IMR-90 (cell line): ENCODE data around the gene FOSL1. TPM values are rescaled to one million over a fixed set of nuclear protein-coding genes. Genes with fewer than 3 reads are reported as not detected.

Source experiments
- ATAC-seq: fragments of 200-7000 bp; cut with Tn5 transposase; 2 replicates; pipeline ENCODE4 v1.9.1; 2020; ENCODE audit warnings: low read depth, mild to moderate bottlenecking, moderate library complexity
- BruUV-seq: library from RNA; stranded (reverse); fragments of 400-500 nt; replicated peaks from 2 replicates; lab custom pipeline; 2021; lab: Mats Ljungman, UMichigan
- CTCF ChIA-PET: fragments of 300-600 bp; formaldehyde crosslinking; extraction: SDS; loops from one replicate; lab custom pipeline; 2021; ENCODE audit warnings: antibody characterized with exemption; lab: Yijun Ruan, JAX
- POLR2A ChIA-PET: fragments of 300-600 bp; sonication (Branson Sonifier 250); formaldehyde crosslinking; loops from one replicate; lab custom pipeline; 2022; ENCODE audit warnings: antibody characterized with exemption; ENCODE audit not compliant: unreplicated experiment; lab: Charles Lee
- DNase-seq: peaks from one replicate; pipeline ENCODE4 v3.0.0; 2013
- H2AFZ ChIP-seq: replicated peaks from 2 replicates; pipeline ENCODE3; 2013; ENCODE audit warnings: low read length, mild to moderate bottlenecking; ENCODE audit not compliant: poor library complexity
- H2AK5ac ChIP-seq: 2 replicates; pipeline ENCODE4 v1.6.1; 2013; ENCODE audit warnings: low read depth, low read length, inconsistent platforms
- H2AK9ac ChIP-seq: replicated peaks from 2 replicates; pipeline ENCODE3; 2013; ENCODE audit warnings: mild to moderate bottlenecking, low read depth, low read length, moderate library complexity; ENCODE audit not compliant: poor library complexity
- H2BK120ac ChIP-seq: 2 replicates; pipeline ENCODE4 v1.6.1; 2013; ENCODE audit warnings: low read depth, low read length, inconsistent platforms
- H2BK15ac ChIP-seq: 3 replicates; pipeline ENCODE4 v1.6.1; 2013; ENCODE audit warnings: low read depth, low read length, inconsistent platforms
- H2BK20ac ChIP-seq: 2 replicates; pipeline ENCODE4 v1.6.1; 2013; ENCODE audit warnings: low read depth, mild to moderate bottlenecking, inconsistent platforms, low read length, moderate library complexity
- H2BK5ac ChIP-seq: 2 replicates; pipeline ENCODE4 v1.6.1; 2013; ENCODE audit warnings: mild to moderate bottlenecking, low read depth, low read length, inconsistent platforms; ENCODE audit not compliant: poor library complexity, severe bottlenecking
- H3K14ac ChIP-seq: replicated peaks from 2 replicates; pipeline ENCODE4 v1.6.1; 2013; ENCODE audit warnings: low read depth, low read length, inconsistent platforms
- H3K18ac ChIP-seq: 2 replicates; pipeline ENCODE4 v1.6.1; 2013; ENCODE audit warnings: low read depth, low read length, control low read depth
- H3K23ac ChIP-seq: 2 replicates; pipeline ENCODE4 v1.6.1; 2013; ENCODE audit warnings: low read depth, low read length, inconsistent platforms
- H3K27ac ChIP-seq: 2 replicates; pipeline ENCODE4 v1.5.1; 2013; ENCODE audit warnings: mild to moderate bottlenecking, control low read depth, low read length; ENCODE audit not compliant: insufficient read depth
- H3K27me3 ChIP-seq: 2 replicates; pipeline ENCODE4 v1.6.1; 2013; ENCODE audit warnings: low read length; ENCODE audit not compliant: control insufficient read depth, insufficient read depth
- H3K36me3 ChIP-seq: 2 replicates; pipeline ENCODE4 v1.6.1; 2013; ENCODE audit warnings: low read length, mixed read lengths; ENCODE audit not compliant: control insufficient read depth, insufficient read depth
- H3K4ac ChIP-seq: 2 replicates; pipeline ENCODE4 v1.6.1; 2013; ENCODE audit warnings: low read depth, low read length, inconsistent platforms
- H3K4me1 ChIP-seq: 2 replicates; pipeline ENCODE4 v1.6.1; 2013; ENCODE audit warnings: low read length, mixed read lengths; ENCODE audit not compliant: control insufficient read depth, insufficient read depth
- H3K4me2 ChIP-seq: 2 replicates; pipeline ENCODE4 v1.6.1; 2013; ENCODE audit warnings: low read depth, mild to moderate bottlenecking, control low read depth, low read length, moderate library complexity
- H3K4me3 ChIP-seq: 2 replicates; pipeline ENCODE4 v1.5.1; 2013; ENCODE audit warnings: low read depth, mild to moderate bottlenecking, control low read depth, low read length, moderate library complexity; ENCODE audit not compliant: insufficient read depth
- H3K56ac ChIP-seq: 2 replicates; pipeline ENCODE4 v1.6.1; 2013; ENCODE audit warnings: low read length, inconsistent platforms; ENCODE audit not compliant: insufficient read depth; ENCODE audit errors: extremely low read depth
- H3K79me1 ChIP-seq, 2 experiments: 2 replicates each; pipeline ENCODE4 v1.6.1; 2013; ENCODE audit warnings: low read length in 2 of 2, inconsistent platforms in 1 of 2, low read depth in 1 of 2
- H3K9ac ChIP-seq: 2 replicates; pipeline ENCODE4 v1.6.1; 2013; ENCODE audit warnings: low read depth, low read length, control low read depth
- H3K9me1 ChIP-seq: 2 replicates; pipeline ENCODE4 v1.6.1; 2013; ENCODE audit warnings: low read length, inconsistent platforms; ENCODE audit not compliant: insufficient read depth
- H3K9me3 ChIP-seq: 2 replicates; pipeline ENCODE4 v1.6.1; 2013; ENCODE audit warnings: low read length; ENCODE audit not compliant: control insufficient read depth, insufficient read depth
- H4K20me1 ChIP-seq: 2 replicates; pipeline ENCODE4 v1.6.1; 2013; ENCODE audit warnings: low read length, inconsistent platforms; ENCODE audit not compliant: insufficient read depth
- H4K5ac ChIP-seq: 2 replicates; pipeline ENCODE4 v1.6.1; 2013; ENCODE audit warnings: mild to moderate bottlenecking, low read depth, low read length, control low read depth
- H4K8ac ChIP-seq, 2 experiments: 2 replicates each; pipeline ENCODE4 v1.6.1; 2013; ENCODE audit warnings: low read depth in 2 of 2, low read length in 2 of 2, control low read depth in 1 of 2, inconsistent platforms in 1 of 2
- H4K91ac ChIP-seq: 2 replicates; pipeline ENCODE4 v1.6.1; 2013; ENCODE audit warnings: low read depth, low read length, inconsistent platforms; ENCODE audit not compliant: insufficient read depth
- POLR2A ChIP-seq: IDR thresholded peaks from 2 replicates; pipeline ENCODE4 v1.6.1; 2012; ENCODE audit warnings: mild to moderate bottlenecking, low read depth, low read length
- WGBS, 2 experiments: methylation state at CpG; one replicate each; pipeline versions ENCODE4 v1.1.5 to v1.1.7; 2013; ENCODE audit warnings: missing lambda C conversion rate in 2 of 2; ENCODE audit not compliant: insufficient read length in 1 of 2; ENCODE audit errors: extremely low coverage in 2 of 2; 5-methylcytosine and 5-hydroxymethylcytosine counted together
- dilution Hi-C: fragments of 300-500 bp; cut with HindIII; formaldehyde crosslinking; loops from one replicate; pipeline ENCODE4 v1.14.3; 2018; ENCODE audit warnings: low sequenced_read_pairs; ENCODE audit not compliant: unreplicated experiment
- in situ Hi-C: fragments of 300-500 bp; cut with MboI; formaldehyde crosslinking; loops from 3 replicates; pipeline ENCODE4 v1.14.3; 2019; ENCODE audit warnings: low sequenced_read_pairs, inconsistent platforms, mixed read lengths
- intact Hi-C: fragments of 100-400 bp; cut with micrococcal nuclease; formaldehyde crosslinking; loops from 2 replicates; pipeline ENCODE4 v1.10.0; 2022
- polyA plus RNA-seq, 3 experiments: library from polyadenylated mRNA; depleted of rRNA; stranded (reverse); fragments of >200 nt; gene quantifications; 2 replicates each; pipeline ENCODE4 v1.2.3, GENCODE V29; 2012; ENCODE audit warnings: low replicate concordance in 1 of 3
- total RNA-seq: library from RNA; depleted of rRNA; stranded (reverse); fragments of >200 nt; gene quantifications from 2 replicates; pipeline ENCODE4 v1.2.3, GENCODE V29; 2012

FOSL1 gene
- total and polyA plus RNA-seq, 2 of the 4 experiments (the other 2 are of a cell fraction), result 17.2 to 107 TPM

- ChIA-PET CTCF (no interaction called here), POLR2A (no interaction called here)
- H3K27me3 ChIP-seq, result no peaks in the 10 kb centered on the region
- H3K9me3 ChIP-seq, result no peaks in the 10 kb centered on the region
- peak within 1 kb of the TSS; percentile 67; the same call in 1 of the 2 replicates for H2AK5ac ChIP-seq
- no peak within 1 kb of the TSS for H4K91ac ChIP-seq
- H2BK120ac ChIP-seq, result no peak within 1 kb of the TSS
- H3K14ac ChIP-seq, result no peak within 1 kb of the TSS
- H2BK15ac ChIP-seq, result no peak within 1 kb of the TSS
- peak within 1 kb of the TSS; percentile 3; the same call in 1 of the 2 replicates for H3K4ac ChIP-seq
- H4K20me1 ChIP-seq, result peaks cover 11% of the 10 kb centered on the region; the same call in 1 of the 2 replicates
- no peak within 1 kb of the TSS for H2BK20ac ChIP-seq
- no peak within 1 kb of the TSS for H3K4me2 ChIP-seq
- no peaks in the 10 kb centered on the region; the same call in 1 of the 2 replicates for H3K4me1 ChIP-seq
- DNase-seq (no peak), ATAC-seq (no peak)
- H3K4me3 ChIP-seq, result no peak within 1 kb of the TSS
- H4K5ac ChIP-seq, result no peak within 1 kb of the TSS
- H3K56ac ChIP-seq, result no peak within 1 kb of the TSS
- BruUV-seq, result no TSS peak
- H4K8ac ChIP-seq, result no peak within 1 kb of the TSS; a peak in 1 of 4 replicates
- H3K9me1 ChIP-seq, result peaks cover 8% of the 10 kb centered on the region
- dilution Hi-C loops, result no loop called here
- intact Hi-C loops, result no loop called here
- no peak within 1 kb of the TSS for H3K23ac ChIP-seq
- no peak within 1 kb of the TSS for H3K9ac ChIP-seq
- no peak for TF ChIP-seq POLR2A
- peaks cover 27% of the 10 kb centered on the region for H3K36me3 ChIP-seq
- H3K18ac ChIP-seq, result no peak within 1 kb of the TSS
- peak within 1 kb of the TSS; percentile 33 for H2AFZ ChIP-seq
- H2BK5ac ChIP-seq, result no peak within 1 kb of the TSS
- in situ Hi-C loops, result loop anchor here (5.0 kb wide), 1 partner anchor 108 kb away; no protein-coding TSS in a partner anchor
- H3K27ac ChIP-seq, result no peak within 1 kb of the TSS
- WGBS, 2 experiments, result 76% methylated on average over 5 of the region's 7 CpGs; no CpG with 5 or more reads in 1 of the 2 experiments
- peak within 1 kb of the TSS; percentile 55 for H2AK9ac ChIP-seq
- peaks cover 9 to 19% of the 10 kb centered on the region in 2 experiments for H3K79me1 ChIP-seq
Measured at GRCh38 chr11:65879617-65880016, 20.6 kb downstream of the FOSL1 start, which contains the start of gene CTSW. Gene CTSW (plus strand): TSS chr11:65879837. CDS start chr11:65879855, 18 bp downstream.
